Stomach smooth muscle (tissue), 2 donors: ENCODE measurements around the gene ACHE.
A peak's percentile ranks its signal among the peaks of the same experiment; 100 is the strongest.
"Not testable (repeated sequence)": the region's sequence is repeated elsewhere in the genome, so short reads cannot be mapped to it uniquely, and the experiment has no call there.

Source experiments
- H3K27ac ChIP-seq: one replicate; pipeline ENCODE4 v1.7.0; 2013; ENCODE audit warnings: mild to moderate bottlenecking, low read length, inconsistent platforms
- H3K27me3 ChIP-seq, 2 donors: one replicate each; pipeline ENCODE4 v1.7.0; 2013; ENCODE audit warnings: low read length in 2 of 2; ENCODE audit not compliant: insufficient read depth in 2 of 2, control insufficient read depth in 1 of 2
- H3K36me3 ChIP-seq, 2 donors: one replicate each; pipeline ENCODE4 v1.7.0; 2013; ENCODE audit warnings: low read length in 2 of 2; ENCODE audit not compliant: control insufficient read depth in 2 of 2, insufficient read depth in 2 of 2
- H3K4me1 ChIP-seq: one replicate; pipeline ENCODE4 v1.7.0; 2013; ENCODE audit warnings: low read length; ENCODE audit not compliant: control insufficient read depth, insufficient read depth
- H3K4me3 ChIP-seq, 2 donors: one replicate each; pipeline ENCODE4 v1.7.0; 2013; ENCODE audit warnings: low read length in 2 of 2
- H3K9ac ChIP-seq, 2 donors: one replicate each; pipeline ENCODE4 v1.7.0; 2013; ENCODE audit warnings: low read length in 2 of 2, mild to moderate bottlenecking in 1 of 2
- H3K9me3 ChIP-seq, 2 donors: one replicate each; pipeline ENCODE4 v1.7.0; 2013; ENCODE audit warnings: low read length in 2 of 2; ENCODE audit not compliant: control insufficient read depth in 2 of 2
- donor health status: healthy.
- donor health status: Pancreatic carcinoma.

ACHE gene

DNA sequence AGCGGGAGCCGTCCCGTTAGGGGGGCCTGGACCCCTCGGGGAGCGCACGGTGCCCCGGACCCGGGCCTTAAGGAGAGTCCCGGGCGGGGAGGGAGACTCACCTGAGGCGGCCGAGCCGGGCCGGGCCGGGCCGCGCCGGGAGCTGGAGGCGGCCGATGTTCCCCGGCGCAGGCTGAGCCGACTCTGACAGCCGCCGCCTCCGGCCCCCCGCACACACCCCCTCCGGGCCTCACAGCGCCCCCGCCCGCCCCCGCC, at the start of gene ACHE:
Gene ACHE (minus strand): TSS at position 188 of the 255 bp plus-strand sequence. CDS start 1,656 bp downstream, outside the sequence.
- H3K9ac ChIP-seq, result no peak within 1 kb of the TSS
- H3K27me3 ChIP-seq, result peaks cover 18 to 39% of the 10 kb centered on the region in 2 donors
- no peaks in the 10 kb centered on the region for H3K36me3 ChIP-seq
- peaks cover 30% of the 10 kb centered on the region for H3K4me1 ChIP-seq
- H3K27ac ChIP-seq, result no peak within 1 kb of the TSS
- peak within 1 kb of the TSS in 1 of 2 donors; percentile 60 for H3K4me3 ChIP-seq
- H3K9me3 ChIP-seq, result no peaks in the 10 kb centered on the region

DNA sequence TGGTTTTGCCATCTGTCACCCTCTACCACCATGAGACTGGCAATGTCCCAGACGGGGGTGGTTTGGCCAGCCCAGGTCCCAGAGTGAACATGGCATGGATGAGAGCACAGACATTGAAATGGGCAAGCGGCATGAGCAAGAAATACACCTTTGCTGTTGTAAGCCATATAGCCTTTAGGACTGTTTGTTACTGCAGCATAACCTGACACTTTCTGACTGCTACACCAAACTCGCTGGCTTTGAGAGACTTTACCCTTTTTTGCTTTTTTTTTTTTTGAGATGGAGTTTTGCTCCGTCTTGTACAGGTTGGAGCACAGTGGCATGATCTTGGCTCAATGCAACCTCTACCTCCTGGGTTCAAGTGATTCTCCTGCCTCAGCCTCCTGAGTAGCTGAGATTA, 48.5 kb upstream of the ACHE start:
- Histone ChIP-seq H3K9ac (no peak overlapping the region), H3K4me3 (no peak overlapping the region), H3K27ac (no peak overlapping the region), H3K9me3 (peaks cover 2 to 10% of the 10 kb centered on the region in 2 donors), H3K36me3 (no peaks in the 10 kb centered on the region), H3K4me1 (no peaks in the 10 kb centered on the region), H3K27me3 (peaks cover 6 to 11% of the 10 kb centered on the region in 2 donors)

DNA sequence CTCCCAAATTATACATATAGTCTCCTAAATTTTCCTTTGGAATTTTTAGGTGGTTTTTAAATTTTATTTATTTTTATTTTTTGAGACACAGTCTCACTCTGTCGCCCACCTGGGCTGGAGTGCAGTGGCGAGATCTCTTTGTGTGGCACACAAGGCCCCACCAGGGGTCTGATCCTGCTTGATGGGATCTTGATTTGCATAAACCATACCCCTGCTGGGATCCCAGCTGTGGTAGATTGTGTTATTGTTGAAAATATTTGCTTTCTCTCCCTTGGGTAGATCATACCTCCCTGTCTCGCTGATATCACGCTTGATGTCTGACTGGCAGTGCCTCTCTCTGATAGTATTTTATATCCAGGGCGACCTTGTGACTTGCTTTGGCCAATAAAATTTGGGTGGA, 48.0 kb upstream of the ACHE start:
- H3K9me3 ChIP-seq, result peaks cover 2 to 10% of the 10 kb centered on the region in 2 donors
- no peak overlapping the region for H3K27ac ChIP-seq
- H3K4me1 ChIP-seq, result no peaks in the 10 kb centered on the region
- H3K36me3 ChIP-seq, result no peaks in the 10 kb centered on the region
- H3K4me3 ChIP-seq, result no peak overlapping the region
- H3K27me3 ChIP-seq, result peaks cover 4 to 9% of the 10 kb centered on the region in 2 donors
- H3K9ac ChIP-seq, result no peak overlapping the region

DNA sequence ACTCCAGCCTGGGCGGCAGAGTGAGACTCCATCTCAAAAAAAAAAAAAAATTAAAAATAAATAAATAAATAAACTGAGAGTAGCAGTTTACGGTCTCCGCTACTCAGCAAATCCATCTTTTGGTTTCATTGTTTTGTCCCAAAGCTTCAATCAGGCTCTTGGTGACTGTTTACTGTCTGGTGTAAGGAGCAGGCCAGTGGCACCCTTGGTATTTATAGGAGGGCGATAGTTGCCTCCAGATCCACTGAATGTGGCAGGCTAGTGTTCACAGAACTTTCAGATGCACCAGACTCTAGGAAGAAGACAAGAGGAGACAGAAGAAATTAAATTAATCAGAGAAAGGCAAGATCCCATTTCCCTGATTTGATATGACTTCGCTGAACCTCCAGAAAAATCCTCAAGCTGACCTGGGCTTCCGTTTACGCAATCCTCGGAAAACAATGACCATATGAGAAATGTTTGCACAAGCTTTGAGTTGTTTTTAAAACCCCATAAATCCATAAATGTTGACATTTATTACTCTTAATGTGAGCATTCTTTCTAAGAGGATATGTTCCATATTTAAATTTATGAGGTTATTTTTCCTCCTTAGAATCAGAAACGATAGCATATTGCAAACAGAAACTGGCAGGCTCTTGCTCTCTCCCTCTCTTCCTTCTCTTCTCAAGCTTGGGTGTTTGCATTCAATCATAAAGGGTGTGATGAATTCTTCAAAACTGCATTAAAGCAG, 46.5 kb upstream of the ACHE start:
- Histone ChIP-seq H3K9me3 (peaks cover 2 to 10% of the 10 kb centered on the region in 2 donors), H3K9ac (no peak overlapping the region), H3K27ac (no peak overlapping the region), H3K36me3 (no peaks in the 10 kb centered on the region), H3K4me1 (no peaks in the 10 kb centered on the region), H3K4me3 (no peak overlapping the region), H3K27me3 (peaks cover 4 to 9% of the 10 kb centered on the region in 2 donors)

DNA sequence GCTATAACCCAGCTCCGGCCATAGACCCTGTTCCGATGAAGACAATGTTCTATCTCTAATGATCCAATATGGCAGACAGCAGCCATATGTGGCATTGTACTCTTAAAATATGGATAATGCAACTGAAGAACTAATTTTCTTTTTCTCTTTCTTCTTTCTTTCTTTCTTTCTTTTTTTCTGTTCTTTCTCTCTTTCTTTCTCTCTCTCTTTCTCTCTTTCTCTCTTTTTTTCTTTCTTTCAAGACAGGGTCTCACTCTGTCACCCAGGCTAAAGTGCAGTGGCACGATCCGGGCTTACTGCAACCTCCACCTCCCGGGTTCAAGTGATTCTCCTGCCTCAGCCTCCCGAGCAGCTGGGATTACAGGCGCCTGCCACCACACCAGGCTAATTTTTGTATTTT, 40.5 kb upstream of the ACHE start:
- not testable (repeated sequence) for H3K4me1 ChIP-seq, H3K9me3 ChIP-seq, H3K4me3 ChIP-seq, H3K27ac ChIP-seq, H3K9ac ChIP-seq, H3K36me3 ChIP-seq, H3K27me3 ChIP-seq

DNA sequence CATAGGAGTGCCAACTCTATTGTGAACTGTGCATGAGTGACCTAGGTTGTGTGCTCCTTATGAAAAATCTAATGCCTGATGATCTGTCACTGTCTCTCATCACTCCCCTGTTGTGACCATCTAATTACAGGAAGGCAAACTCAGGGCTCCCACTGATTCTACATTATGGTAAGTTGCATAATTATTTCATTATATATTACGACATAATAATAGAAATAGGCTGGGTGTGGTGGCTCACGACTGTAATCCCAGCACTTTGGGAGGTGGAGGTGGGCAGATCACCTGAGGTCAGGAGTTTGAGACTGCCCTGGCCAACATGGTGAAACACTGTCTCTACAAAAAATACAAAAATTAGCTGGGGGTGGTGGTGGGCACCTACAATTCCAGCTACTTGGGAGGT, 39.7 kb upstream of the ACHE start:
- not testable (repeated sequence) for H3K4me3 ChIP-seq, H3K9me3 ChIP-seq, H3K4me1 ChIP-seq, H3K9ac ChIP-seq, H3K27me3 ChIP-seq, H3K36me3 ChIP-seq, H3K27ac ChIP-seq

DNA sequence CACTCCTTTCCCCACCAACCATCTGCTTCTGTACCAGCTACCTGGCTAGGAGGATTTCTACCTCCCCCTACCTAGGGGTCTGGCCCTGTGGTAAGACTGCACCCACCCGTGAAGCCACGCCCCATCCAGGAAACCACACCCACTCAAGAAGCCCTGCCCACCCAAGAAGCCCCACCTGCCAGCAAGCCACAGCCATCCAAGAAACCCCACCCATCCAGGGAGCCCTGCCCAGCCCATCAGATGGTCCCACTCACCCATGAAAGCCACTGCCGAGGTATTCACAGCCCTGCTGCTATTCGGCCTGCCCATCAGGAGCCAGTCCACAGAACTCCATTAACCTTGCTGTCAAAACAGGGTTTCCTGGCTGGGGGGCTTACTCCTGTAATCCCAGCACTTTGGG, 38.0 kb upstream of the ACHE start:
- Histone ChIP-seq H3K9ac (no peak overlapping the region), H3K36me3 (no peaks in the 10 kb centered on the region), H3K9me3 (no peaks in the 10 kb centered on the region), H3K27ac (no peak overlapping the region), H3K4me1 (no peaks in the 10 kb centered on the region), H3K27me3 (no peaks in the 10 kb centered on the region), H3K4me3 (no peak overlapping the region)

DNA sequence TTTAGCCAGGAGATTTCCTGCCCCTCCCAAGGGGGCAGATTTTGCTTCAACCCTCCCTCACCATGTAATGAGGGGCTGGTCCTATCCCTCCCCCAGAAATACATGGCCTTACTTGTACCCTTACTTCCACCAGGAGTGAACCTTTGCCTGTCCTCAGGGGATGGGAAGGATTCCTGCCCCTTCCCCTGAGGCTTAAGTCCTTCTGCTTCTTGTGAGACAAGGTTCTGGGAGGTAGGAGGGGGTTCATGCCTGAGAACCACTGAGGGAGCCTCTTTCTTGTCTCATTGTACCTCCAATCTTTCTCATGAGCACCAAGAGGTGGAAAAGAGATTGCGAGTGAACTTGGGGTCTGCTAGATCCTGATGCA, 34.1 kb upstream of the ACHE start:
- no peak overlapping the region for H3K27ac ChIP-seq
- H3K9ac ChIP-seq, result no peak overlapping the region
- no peaks in the 10 kb centered on the region for H3K36me3 ChIP-seq
- H3K4me3 ChIP-seq, result no peak overlapping the region
- no peaks in the 10 kb centered on the region for H3K27me3 ChIP-seq
- no peaks in the 10 kb centered on the region for H3K9me3 ChIP-seq
- no peaks in the 10 kb centered on the region for H3K4me1 ChIP-seq

DNA sequence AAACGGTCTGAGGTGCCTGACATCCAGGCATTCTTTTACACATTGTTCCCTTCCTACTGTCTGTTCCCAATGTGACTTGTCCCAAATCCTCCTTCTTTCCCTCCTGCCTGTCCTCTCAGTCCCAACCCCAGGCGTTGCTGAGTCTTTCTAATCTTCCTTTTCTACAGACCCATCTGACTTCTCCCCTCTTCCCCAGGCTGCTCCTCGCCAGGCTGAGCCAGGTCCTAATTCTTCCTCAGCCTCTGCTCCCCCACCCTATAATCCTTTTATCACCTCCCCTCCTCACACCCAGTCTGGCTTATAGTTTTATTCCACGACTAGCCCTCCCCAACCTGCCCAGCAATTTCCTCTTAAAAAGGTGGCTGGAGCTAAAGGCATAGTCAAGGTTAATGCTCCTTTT, 27.9 kb upstream of the ACHE start:
- not testable (repeated sequence) for H3K36me3 ChIP-seq, H3K4me1 ChIP-seq, H3K4me3 ChIP-seq, H3K9ac ChIP-seq, H3K27ac ChIP-seq, H3K27me3 ChIP-seq, H3K9me3 ChIP-seq

DNA sequence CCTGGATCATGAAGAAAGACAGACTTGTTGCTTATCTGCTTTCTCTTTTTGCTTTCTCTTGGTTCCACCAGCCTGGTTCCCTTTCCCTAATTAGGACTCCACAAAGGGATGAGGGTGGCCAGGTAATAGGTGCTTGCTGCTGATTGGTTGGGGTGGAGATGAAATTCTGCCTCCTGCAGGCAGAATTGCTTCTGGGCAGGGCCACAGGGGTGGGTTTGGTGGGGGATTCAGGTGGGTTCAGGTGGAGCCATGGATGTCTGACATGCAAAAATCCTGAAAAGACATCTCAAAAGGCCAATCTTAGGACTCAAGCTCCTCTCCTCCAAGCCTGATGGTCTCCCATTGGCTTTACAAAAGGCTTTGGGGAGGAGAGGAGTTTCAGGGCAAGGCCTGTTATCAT, 25.4 kb upstream of the ACHE start:
- Histone ChIP-seq H3K9me3 (no peaks in the 10 kb centered on the region), H3K4me1 (no peaks in the 10 kb centered on the region), H3K9ac (no peak overlapping the region), H3K27me3 (peaks cover 3 to 4% of the 10 kb centered on the region in 2 donors), H3K4me3 (no peak overlapping the region), H3K36me3 (no peaks in the 10 kb centered on the region), H3K27ac (no peak overlapping the region)

DNA sequence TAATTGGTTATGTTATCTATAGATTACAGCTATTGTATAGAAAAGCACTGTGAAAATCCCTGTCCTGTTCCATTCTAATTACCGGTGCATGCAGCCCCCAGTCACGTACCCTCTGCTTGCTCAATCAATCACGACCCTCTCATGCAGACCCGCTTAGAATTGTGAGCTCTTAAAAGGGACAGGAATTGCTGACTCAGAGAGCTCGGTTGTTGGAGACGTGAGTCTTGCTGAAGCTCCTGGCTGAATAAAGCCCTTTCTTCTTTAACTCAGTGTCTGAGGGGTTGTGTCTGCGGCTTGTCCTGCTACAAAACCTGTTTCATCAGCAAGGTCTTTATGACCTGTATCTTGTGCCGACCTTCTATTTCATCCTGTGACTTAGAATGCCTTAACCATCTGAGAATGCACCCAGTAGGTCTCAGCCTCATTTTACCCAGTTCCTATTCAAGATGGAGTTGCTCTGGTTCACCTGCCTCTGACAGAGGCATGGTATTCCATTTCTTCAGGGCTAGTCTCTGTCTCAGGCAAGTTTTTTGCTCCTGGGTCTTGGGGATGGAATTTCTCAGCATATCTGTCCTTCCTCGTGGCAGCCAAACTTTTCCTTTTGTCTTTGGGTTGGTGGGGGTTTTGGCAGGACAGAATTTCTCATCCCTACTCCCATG, 24.2 kb upstream of the ACHE start:
- H3K9me3 ChIP-seq, H3K27ac ChIP-seq, H3K4me1 ChIP-seq, H3K4me3 ChIP-seq, H3K36me3 ChIP-seq, H3K9ac ChIP-seq, H3K27me3 ChIP-seq: not testable (repeated sequence)
